NCI-H187 treated with DMSO at 0.1 percent for 48 hours (cell line): ENCODE data around the gene KIF5C.

Experiments
- DNase-seq: peaks from one replicate; lab custom pipeline; 2025; lab: John Stamatoyannopoulos, UW

Gene KIF5C

GRCh38 chr2:149017116-149017985, 142.3 kb downstream of the KIF5C start:
- peak; percentile 7 for DNase-seq

GRCh38 chr2:149018981-149019380, 144.0 kb downstream of the KIF5C start:
- no peak for DNase-seq

GRCh38 chr2:149019768-149020167, 144.7 kb downstream of the KIF5C start:
- DNase-seq, result no peak

DNA sequence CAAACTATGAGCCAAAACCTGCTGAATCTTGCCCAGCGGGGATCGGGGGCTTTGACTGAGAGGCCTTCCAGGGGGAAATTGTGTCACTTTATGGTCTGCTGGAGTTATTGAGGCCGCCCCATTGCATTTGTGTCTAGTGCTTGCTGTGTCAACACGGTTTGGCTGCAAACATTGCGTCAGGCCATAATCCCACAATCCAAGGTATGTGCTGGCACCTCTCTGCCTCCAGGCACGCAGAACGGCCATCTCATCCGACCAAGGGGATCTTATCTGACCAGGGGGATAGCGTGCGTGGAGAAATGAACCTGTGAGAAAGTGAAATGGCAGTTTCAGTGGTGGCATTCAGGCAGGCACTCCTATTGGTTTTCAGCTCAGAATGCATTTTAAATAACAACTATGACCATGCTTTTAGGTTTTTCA, 145.4 kb downstream of the KIF5C start:
- no peak for DNase-seq

DNA sequence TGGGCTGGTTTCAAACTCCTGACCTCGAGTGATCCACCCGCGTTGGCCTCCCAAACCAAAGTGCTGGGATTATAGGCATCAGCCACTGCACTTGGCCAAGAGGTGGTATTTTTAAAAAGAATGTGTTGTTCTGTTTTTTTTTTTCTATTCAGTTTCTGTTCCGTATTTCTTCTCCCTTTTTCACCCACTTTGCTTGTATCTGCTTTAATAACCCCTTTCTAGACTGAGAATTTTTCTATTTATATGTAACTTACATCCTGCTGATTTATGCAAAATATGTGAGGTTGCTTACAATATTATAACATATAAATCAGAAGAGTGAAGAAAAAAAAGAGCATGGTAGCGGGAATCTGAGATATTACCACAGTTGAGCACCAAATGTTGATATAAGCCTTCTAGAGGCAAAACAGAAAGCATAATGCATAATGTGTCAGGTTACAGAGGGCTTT, 146.3 kb downstream of the KIF5C start:
- DNase-seq, result no peak

GRCh38 chr2:149021761-149022160, 146.7 kb downstream of the KIF5C start:
- DNase-seq, result no peak

- DNase-seq, result no peak
These were observed 148.1 kb downstream of the KIF5C start for GRCh38 chr2:149023091-149023490.

GRCh38 chr2:149027590-149028250, 152.7 kb downstream of the KIF5C start:
- no peak for DNase-seq

DNA sequence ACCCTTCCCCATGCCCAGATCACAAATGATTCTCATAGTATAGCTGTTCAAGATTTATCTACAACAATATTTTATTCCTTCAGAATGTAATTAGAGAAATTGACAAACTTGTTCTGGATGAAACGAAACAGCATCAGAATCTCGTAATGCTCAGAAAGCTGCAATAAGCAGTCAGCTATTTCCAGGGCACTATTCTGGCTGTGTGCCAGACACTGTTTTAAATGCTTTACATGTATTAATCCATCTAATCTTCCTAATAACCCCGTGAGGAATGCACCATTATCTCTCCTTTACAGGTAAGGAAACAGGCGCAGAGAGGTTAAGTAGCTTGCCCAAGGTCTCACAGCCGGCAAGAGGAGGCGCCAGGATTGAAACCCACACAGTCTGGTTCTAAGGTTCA, 153.3 kb downstream of the KIF5C start:
- DNase-seq, result no peak

- no peak for DNase-seq
These were observed 153.9 kb downstream of the KIF5C start for GRCh38 chr2:149028891-149029290.

- no peak for DNase-seq
These were observed 154.4 kb downstream of the KIF5C start for GRCh38 chr2:149029307-149029965.

GRCh38 chr2:149031396-149031795, 156.4 kb downstream of the KIF5C start:
- no peak for DNase-seq

- DNase-seq, result peak; percentile 7
These were observed 158.7 kb downstream of the KIF5C start for GRCh38 chr2:149033716-149034115.

DNA sequence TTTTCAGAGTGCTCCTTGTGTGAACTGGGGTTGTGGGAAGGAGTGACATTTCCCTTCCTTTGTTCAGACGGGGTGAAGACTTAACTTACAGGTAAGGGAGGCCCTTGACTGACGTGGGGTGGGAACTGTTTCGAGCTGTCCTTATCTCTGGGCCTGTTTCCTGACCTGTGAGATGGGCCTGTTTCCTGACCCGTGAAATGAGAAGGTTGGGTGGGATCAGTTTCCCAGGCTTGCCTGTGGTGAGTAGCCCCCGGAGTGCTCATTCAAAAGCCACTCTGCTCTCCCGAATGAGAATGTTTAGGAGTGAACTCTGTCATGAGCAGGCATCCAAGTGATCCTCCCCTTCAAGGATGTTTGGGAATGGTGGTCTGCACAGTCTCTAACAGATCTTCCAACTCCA, 159.4 kb downstream of the KIF5C start:
- no peak for DNase-seq

DNA sequence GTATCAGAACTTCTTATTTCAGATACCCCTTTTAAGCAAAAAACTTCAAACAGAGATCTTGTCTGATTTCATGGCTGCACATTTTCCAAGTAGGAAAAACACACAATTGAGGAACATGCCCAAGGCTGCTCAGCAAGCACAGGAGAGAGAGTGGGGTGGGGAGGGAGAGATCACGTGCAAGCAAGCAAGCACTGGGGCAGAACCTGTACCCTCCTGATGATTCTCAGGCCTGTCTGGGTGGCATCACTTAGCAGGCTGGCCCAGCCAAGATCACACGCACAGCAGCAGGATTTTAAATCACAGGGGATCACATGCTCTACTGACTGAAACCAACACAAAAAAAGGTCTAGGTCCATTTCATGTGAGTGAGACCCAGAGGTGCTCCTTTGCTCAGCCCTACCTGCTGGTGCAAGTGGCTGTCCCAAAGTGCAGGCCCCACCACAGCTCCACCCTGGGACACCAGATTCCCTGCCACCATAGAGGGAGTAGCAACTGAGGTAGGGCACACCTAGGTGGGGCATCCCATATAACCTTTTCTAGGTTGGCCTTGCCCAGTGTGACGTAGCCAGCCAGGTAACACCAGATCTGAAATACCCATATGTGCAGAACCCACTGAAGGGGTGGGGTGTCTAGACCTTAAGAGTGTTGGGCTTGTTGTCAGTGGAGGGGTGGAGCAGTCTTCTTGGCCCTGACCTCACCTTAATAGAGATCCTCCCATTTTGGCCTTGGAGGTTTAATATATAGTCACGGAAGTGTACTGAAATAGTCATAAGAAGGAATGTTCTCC, 161.7 kb downstream of the KIF5C start:
- no peak for DNase-seq

- no peak for DNase-seq
These were observed 162.8 kb downstream of the KIF5C start for GRCh38 chr2:149037851-149038250.

GRCh38 chr2:149038442-149039212, 163.6 kb downstream of the KIF5C start, which contains the start of gene LYPD6B:
LYPD6B (plus strand) TSS chr2:149038699; CDS start chr2:149130949, 92,250 bp downstream.
- DNase-seq, result no peak

- no peak for DNase-seq
These were observed 164.2 kb downstream of the KIF5C start for GRCh38 chr2:149039213-149039724.

- DNase-seq, result no peak
These were observed 165.4 kb downstream of the KIF5C start for GRCh38 chr2:149040451-149040850.

GRCh38 chr2:149041482-149041881, 166.5 kb downstream of the KIF5C start:
- DNase-seq, result no peak

DNA sequence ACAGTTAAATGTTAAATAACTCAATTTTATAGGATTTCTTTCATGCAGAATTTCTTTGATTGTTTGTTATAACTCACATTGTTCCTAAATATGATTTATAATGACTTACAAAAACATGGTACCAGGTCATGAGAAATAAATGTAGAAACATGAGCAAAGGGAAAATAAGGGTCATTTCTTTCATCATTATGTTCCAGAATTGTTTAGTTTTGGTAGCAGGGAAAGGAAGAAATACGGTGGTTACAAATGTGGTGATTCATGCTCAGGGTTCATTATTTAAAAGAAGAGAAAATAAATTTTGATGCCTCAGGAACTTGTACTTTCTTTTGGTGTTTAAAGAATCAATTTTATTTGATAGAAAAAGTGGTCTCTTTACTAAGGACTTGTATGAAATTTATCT, 167.9 kb downstream of the KIF5C start:
- no peak for DNase-seq
